Left cardiac atrium (tissue), 4 donors: Measurements from ENCODE around the gene GUF1. TPM values are rescaled to one million over a fixed set of nuclear protein-coding genes. Genes with fewer than 3 reads are reported as not detected.
"Not testable (repeated sequence)": the region's sequence is repeated elsewhere in the genome, so short reads cannot be mapped to it uniquely, and the experiment has no call there.

Experiments used
- ATAC-seq, 2 donors: fragments of 200-7000 bp; cut with Tn5 transposase; one replicate each; pipeline ENCODE4 v1.9.1; 2020; ENCODE audit warnings: mild to moderate bottlenecking in 2 of 2, moderate library complexity in 2 of 2
- DNase-seq: peaks from one replicate; pipeline ENCODE4 v3.0.0-alpha.2; 2020
- intact Hi-C, 2 donors: fragments of 100-400 bp; cut with DNase I; formaldehyde crosslinking; loops; one replicate each; pipeline versions ENCODE4 v1.14.1 to v1.15.1; 2022 to 2023
- total RNA-seq, 2 donors: library from RNA; stranded (reverse); fragmentation: NEBNext Ultra II Directional; extraction: Animal tissue kit (Norgen Biotek cat#: 25700); gene quantifications; one replicate each; pipeline ENCODE4 v1.2.1, GENCODE V29; 2021
- donor health status: DM: no; HTN: yes; CAD: no.
- donor health status: DM: no; HTN: yes; CAD: no; lungs with severe emphysema.
- donor health status: DM: yes; HTN: yes; CAD: no.
- donor health status: Dilated cardiomyopathy.

The GUF1 gene
- total RNA-seq, 2 donors from 2014 or later: 16.5 to 17.1 TPM

GRCh38 chr4:44679060-44679459, 840 bp downstream of the GUF1 start:
- intact Hi-C loops: no loop called here
- ATAC-seq (no peak), DNase-seq (no peak)

DNA sequence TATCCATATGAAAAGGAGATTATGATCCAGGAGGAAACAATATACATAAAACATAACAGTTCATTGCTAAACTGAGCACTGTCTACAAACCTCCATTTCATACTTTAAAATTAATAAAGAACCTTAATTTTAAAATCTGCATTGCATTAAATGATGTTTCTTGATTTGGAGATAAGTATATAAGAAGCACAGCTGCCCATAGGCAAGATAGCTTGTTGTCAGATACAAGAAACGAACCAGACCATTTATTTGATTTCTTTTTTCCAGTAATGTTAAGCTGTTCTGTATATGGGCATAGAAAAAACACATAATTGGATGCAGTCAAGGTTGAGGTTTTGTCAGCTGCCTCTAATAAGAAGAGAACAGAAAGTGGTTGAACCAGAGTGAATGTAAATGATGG, 6.4 kb downstream of the GUF1 start:
- ATAC-seq: no peak
- intact Hi-C loops: no loop called here
- DNase-seq: no peak

GRCh38 chr4:44700427-44700826, 22.2 kb downstream of the GUF1 start:
- intact Hi-C loops: no loop called here

DNA sequence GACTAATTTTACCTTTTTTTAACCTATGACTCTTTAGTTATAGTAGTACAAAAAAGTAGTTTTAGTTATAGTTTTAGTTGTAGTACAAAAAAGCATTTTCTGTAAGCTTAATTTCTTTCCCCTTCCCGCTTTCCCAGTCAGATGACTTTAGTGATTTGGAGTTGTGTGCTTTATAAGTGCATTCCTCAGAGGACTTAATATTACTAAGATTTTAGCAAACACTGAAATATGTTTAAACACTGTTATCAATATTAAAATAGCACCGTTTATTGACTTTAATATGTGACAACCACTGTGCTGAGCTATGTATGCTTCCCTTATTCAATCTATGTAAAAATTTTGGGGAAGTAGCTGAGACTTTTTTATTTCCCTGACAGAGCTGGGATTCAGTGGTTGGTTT, 22.8 kb downstream of the GUF1 start:
- no peak for ATAC-seq
- DNase-seq: no peak
- intact Hi-C loops: no loop called here

More at GRCh38 chr4:44700427-44700826, 22.2 kb downstream of the GUF1 start:
- no peak for ATAC-seq
- no peak for DNase-seq

DNA sequence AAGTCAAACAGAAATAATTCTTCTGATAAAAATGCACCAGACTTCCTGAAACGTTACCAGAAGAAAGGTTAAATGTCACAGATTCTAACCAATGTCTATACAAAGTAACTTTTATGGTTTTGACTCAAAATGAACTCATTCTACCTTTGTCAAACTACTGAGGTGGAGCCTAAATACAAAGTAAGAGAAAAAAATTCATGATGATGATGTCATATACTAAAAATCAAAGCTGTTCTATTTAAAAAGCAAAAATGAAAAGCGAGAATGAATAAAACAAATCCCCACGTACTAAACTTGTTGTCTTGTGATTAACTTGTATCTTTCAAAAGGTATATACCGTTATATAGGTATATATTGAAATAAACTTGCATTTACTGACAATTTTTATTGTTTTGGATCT, 26.5 kb downstream of the GUF1 start:
- ATAC-seq: no peak

DNA sequence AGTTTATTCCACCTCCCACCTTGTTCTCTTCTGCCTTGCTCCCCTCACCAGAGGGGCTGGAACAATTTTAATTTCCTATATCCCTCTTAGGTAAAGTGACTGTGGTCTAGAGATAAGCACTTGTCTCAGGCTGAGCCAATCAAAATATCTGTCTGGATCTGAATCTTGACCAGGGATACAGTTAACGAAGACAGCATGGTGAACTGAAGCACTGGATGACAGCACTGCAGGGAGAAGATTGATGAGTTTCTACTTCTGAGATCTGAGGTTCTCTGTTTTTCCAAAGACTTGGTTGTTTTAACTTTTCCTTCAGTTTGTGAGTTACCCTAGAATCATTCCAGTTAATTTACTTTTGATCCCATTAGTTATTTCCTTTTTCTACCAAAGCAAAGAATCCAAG, 34.9 kb downstream of the GUF1 start:
- no peak for DNase-seq
- intact Hi-C loops: no loop called here
- ATAC-seq: no peak

More for the DNA sequence above, 26.5 kb downstream of the GUF1 start:
- intact Hi-C loops: no loop called here
- no peak for DNase-seq

DNA sequence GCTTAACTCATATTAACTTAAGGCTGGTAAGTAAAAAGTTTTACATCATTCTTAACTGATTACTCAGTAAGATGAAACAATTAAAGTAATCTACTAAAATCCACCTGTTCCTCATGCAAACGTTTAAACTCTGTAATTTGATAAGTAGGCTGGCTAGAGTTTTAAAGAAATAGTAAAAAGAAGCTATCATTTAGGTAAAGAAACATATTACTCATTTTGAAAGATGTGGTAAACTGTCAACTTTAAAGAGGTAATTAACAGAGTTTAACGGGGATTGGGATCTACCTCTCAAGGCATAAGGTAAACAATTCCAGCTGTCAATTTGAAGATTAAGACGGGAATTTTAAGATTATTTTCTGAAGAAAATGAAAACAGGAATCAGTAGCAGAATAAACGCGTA, 38.4 kb downstream of the GUF1 start:
- intact Hi-C loops: no loop called here
- ATAC-seq (no peak), DNase-seq (no peak)

DNA sequence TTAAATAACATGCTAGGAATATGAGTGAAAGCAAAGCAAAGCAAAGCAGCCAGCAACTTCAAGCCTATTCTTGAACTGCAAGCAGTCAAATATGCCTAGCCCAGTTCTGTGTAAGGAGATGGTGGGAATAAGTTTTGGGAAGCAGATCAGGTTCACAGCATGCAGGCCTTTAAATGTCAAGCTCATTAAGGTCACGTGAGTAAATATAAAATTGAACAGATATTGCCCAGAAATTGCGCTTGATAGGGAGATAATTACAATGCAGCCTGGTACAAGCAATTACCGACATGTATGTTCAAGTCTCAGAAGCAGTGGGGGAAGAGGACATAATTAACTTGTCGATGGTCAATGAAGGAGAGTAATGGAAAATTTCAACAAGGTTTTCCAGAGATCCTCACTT, 42.2 kb downstream of the GUF1 start:
- intact Hi-C loops: no loop called here
- DNase-seq (no peak), ATAC-seq (no peak)

GRCh38 chr4:44722001-44722400, 43.8 kb downstream of the GUF1 start:
- DNase-seq: no peak
- ATAC-seq: no peak
- intact Hi-C loops: no loop called here

- intact Hi-C loops: no loop called here
- ATAC-seq: no peak
These were observed 46.9 kb downstream of the GUF1 start for GRCh38 chr4:44725166-44725565.

GRCh38 chr4:44725726-44726037, 47.5 kb downstream of the GUF1 start:
- ATAC-seq: peak; percentile 3 to 21
- no peak for DNase-seq
- intact Hi-C loops: no loop called here

More at GRCh38 chr4:44725166-44725565, 46.9 kb downstream of the GUF1 start:
- DNase-seq: no peak

DNA sequence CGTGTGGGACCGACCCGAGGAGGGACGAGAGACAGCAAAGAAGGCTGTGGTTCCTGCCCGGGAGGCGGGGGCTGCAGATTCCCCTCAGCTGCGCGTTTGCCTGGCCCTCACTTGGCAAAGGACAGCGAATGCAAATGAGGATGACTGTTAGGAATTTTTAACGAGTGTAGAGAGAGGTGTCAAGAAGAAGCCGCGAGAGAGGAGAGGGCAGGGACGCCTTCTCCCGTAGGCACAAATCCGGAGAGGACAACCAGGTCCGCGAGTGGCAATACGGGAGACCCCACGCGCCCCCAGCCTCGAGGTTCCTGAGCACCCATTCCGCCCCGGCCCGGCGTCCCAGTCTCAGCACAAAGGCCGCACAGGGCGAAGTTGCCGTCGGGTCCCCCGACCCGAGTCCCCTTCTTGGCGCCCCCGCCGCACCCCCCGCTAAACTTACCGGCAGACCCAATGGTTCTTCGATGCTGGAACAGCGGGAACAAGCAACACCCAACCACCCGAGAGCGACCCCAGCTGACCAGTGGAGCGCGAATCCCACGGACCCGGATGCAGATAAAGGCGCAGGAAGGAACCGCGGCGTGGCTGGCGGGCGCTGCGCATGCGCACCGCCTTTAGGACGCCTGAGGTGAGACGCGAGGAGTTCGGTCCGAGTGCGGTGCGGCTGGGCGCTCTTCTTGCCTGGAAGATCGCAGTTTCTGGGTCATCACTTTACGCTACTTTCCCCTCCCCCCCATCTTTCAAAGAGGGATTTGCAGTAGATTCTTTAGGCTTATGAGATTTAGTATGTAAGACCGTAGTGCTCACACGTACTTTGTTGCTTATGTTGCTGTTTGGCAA, 48.0 kb downstream of the GUF1 start, which contains the start of gene GNPDA2:
Gene GNPDA2 (minus strand): TSS at position 519 of the 834 bp plus-strand sequence. CDS start 4,349 bp downstream, outside the sequence.
- ATAC-seq (peak; percentile 98 to 99), DNase-seq (peak; percentile 94)
- intact Hi-C loops: no loop called here

DNA sequence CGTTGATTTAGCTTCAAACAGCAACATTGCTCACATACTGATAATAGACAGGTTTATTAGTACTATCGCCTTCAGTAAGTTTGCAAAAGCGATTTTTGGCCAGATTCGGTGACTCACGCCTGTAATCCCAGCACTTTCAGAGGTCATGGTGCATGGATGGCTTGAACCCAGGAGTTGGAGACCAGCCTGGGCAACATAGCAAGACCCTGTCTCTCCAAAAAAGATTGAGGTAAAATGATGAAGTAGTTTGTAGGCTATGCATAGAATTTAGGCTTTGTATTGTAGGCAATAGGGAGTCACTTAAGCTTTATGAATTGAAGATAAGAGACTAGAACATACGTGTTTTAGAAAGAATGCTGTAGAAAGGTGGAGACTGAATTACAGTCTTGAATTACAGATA, 49.3 kb downstream of the GUF1 start:
- DNase-seq (no peak), ATAC-seq (no peak)
- intact Hi-C loops: no loop called here

- intact Hi-C loops, ATAC-seq: not testable (repeated sequence)
These were observed 50.5 kb downstream of the GUF1 start for GRCh38 chr4:44728694-44729093.

DNA sequence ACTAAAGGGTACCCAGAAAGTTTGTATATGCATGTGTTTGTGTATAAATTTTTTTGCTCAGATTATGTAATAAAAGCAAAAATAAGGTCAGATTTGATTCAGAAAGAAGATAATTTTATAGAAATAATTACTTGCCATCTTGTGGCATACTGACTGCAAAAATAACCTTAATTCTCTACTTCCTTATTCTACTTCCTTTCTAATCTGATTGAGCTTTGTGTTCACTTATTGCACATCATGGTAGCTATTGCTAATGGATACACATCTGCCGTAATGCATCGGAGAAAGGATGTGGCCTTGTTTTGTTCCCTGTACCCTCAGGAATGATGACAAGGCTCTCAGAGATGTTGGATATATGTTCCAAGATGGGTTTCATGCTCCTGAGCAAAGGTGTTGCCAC, 58.7 kb downstream of the GUF1 start:
- ATAC-seq: no peak
- intact Hi-C loops: no loop called here

More at GRCh38 chr4:44728694-44729093, 50.5 kb downstream of the GUF1 start:
- not testable (repeated sequence) for DNase-seq

DNA sequence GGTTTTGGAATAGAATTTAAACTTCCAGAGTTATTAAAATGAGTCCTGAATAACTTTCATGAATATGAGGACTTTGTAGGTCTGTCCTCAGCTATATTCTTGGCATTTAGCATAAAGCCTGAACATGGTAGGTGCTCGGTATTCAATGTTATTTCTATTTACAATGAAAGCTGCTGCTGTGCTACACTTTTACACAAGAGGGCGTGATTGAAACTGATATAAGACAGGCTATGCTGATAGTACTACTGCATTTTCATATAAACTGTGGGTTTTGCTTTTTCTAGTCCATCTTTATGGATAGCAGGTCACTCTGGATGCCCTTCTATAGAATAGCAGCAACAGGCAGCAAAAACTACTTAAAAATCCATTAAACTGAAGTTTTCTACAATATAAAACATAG, 60.4 kb downstream of the GUF1 start:
- intact Hi-C loops: no loop called here
- ATAC-seq (no peak), DNase-seq (no peak)

More for the DNA sequence above, 58.7 kb downstream of the GUF1 start:
- DNase-seq: no peak

GRCh38 chr4:44740201-44740600, 62.0 kb downstream of the GUF1 start:
- ATAC-seq (no peak), DNase-seq (no peak)
- intact Hi-C loops: no loop called here
